GM18861 (cell line): ENCODE measurements around the gene WDFY1.

Source experiments
- ATAC-seq: cut with Tn5 transposase; IDR thresholded peaks from one replicate; pipeline ENCODE4 v1.9.1; 2021; ENCODE audit not compliant: unreplicated experiment

The WDFY1 gene

GRCh38 chr2:223930103-223930976, 14.8 kb downstream of the WDFY1 start:
- ATAC-seq, result no peak

- no peak for ATAC-seq
Observed at GRCh38 chr2:223929571-223930102, 15.5 kb downstream of the WDFY1 start.

DNA sequence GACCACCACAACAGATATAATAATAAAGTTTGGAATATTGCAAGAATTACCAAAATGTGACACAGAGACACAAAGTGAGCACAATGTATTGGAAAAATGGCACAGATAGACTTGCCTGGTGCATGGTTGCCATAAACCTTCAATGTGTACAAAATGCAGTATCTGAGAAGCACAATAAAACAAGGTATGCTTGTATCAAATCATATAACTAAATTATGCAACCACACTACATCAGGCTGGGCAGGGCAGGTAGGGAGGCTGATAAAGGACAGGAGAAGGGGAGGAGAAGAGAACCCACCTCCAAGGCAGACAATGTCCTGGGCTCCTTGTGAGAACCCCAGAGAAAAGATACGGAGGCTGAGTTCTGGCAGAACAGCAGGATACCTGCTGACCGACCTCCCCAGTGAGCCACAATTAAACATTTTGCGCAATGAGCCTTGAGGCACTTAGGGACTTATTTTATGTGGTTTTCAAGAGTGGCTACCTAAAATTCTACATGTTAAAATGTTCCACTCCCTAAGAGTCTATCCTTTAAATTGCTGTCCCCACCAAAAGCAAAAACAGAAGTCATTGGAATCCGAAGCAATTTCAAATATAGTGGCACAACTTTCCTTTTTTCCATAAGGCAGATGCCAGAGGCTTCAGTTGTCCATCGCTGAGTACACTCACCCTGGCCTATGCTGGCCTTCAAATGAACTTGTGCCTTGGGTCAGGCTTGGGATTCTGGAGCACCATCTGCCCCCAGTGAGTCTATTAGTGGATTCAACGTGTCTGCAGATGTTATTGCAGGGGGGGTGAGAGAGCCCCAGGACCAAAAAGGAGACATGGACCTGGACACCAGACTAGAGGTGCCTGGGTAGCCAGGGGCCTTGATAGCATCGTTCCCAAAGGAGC, 16.8 kb downstream of the WDFY1 start:
- no peak for ATAC-seq

DNA sequence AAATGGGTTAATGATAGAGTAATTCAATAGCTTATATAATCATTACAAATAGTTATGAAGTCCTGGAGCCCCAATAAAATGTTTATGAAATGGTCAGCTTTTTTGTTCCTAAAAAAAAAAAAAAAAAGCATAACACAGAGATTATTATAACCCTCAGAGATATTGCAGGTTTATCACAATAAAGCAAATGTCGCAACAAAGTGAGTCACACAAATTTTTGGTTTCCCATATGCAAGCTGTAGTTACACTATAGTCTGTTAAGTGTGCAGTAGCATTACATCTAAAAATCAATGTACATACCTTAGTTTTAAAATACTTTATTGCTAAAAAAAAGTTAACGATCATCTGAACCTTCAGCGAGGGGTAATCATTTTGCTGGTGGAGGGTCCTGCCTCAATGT, 20.0 kb downstream of the WDFY1 start:
- no peak for ATAC-seq

GRCh38 chr2:223923976-223924375, 21.2 kb downstream of the WDFY1 start:
- ATAC-seq, result no peak

- ATAC-seq, result no peak
Observed at GRCh38 chr2:223922308-223922707, 22.8 kb downstream of the WDFY1 start.

- ATAC-seq, result no peak
Observed at GRCh38 chr2:223921204-223921603, 23.9 kb downstream of the WDFY1 start.

DNA sequence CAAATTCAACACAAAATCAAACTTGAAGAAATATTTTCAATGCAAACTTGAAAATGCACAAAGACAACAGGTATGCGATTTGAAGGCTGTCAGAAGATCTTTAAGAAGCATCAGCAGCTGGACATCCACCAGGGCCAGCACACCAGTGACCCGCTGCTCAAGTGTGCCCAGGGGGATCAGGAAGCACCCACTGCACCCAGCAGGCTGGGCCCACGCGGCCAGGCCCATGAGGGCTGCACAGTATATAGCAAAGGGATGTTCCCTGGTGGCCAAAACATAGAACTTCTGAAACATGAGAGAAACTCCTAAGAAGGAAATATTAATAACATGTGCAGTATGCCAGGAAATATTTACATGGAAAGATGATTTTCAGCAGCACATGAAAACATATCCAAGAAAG, 25.0 kb downstream of the WDFY1 start:
- ATAC-seq, result no peak

DNA sequence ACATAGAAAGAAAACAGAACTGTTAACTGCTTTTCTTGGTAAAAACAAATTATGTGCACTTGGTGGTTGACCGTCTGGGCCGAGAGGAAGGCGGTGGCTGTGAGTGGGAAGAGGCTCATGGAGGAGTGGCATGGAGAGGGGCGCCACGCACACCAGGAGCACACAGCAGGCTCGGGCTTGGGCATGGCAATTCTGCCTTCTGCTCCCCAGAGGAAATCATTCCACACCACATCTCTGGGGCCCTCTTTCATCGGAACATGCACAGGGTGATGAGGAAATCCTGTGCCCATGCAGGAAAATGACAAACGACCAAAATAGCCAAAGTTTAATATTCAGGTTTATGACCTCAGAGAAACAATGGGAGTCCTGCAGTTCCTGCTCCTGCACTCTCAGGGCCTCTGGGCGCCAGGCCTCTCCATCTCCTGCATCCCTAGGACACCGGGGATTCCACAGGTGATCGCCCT, 26.4 kb downstream of the WDFY1 start:
- no peak for ATAC-seq

- ATAC-seq, result no peak
Observed at GRCh38 chr2:223916181-223916920, 28.8 kb downstream of the WDFY1 start.

- no peak for ATAC-seq
Observed at GRCh38 chr2:223915071-223915470, 30.1 kb downstream of the WDFY1 start.

GRCh38 chr2:223914324-223914723, 30.8 kb downstream of the WDFY1 start:
- no peak for ATAC-seq

DNA sequence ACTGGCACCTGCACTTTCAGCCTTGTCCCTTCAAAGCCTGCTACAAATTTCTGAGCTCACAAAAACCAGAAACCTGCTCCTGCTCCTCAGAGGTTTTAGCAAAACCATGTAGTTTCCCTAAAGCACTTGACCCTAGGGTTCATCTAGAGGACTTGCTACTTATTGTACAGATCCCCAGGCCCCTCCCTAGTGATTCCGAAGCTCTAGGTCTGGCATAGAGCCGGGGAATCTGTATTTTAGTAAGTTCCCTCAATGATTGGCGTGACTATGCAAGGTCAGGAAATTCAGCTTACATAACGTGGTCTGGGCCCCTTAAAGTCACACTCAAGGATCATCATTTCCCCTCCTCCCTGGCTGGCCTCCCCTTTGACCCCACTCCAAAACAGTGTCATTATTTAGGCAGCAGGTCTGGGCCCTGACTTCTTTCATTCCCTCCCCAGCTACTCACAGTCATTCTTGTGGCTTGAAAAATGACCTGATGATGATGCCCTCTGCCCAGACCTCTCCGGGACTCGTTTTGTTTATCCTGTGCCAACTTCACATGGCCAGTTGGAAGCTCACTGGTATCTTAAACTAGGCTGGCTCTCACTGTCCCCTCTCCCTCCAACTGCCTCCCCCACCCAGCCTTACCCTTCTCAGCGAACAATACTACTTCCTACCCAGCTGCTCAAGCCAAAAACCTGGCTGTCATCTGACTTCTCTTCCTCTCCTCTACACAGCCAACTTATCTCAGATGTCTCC, 36.0 kb downstream of the WDFY1 start:
- no peak for ATAC-seq

DNA sequence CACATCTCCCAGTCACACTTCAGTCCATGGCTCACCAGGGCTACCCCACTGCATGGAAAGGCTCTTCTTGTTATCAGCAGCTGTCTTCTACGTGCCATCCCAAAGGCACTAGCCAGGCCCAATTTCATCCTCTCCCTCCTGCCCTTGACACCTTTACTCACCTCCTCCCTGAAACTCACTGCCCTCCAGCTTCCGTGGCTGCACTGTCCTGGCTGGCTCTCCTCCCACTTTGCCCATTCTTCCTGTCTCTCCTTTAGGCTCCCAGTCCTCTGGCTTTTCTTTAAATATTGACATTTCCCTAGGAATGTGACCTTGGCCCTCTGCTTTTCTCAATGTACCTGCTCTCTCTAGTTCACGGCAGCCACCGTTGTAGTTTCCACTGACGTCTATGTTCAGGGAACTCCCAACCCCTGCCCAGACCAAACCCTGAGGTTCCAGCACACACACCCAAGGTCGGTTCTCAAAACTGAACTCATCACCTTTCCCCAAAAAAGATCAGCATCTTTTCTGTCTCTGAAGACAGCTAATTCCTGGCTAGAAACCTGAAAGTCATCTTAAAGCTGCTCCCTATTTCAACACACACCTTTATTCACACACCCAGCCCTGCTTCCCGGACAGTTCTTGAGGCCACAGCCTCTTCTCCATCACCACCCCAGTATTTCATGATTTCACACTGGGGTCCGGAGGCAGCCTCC, 36.7 kb downstream of the WDFY1 start:
- ATAC-seq, result no peak

DNA sequence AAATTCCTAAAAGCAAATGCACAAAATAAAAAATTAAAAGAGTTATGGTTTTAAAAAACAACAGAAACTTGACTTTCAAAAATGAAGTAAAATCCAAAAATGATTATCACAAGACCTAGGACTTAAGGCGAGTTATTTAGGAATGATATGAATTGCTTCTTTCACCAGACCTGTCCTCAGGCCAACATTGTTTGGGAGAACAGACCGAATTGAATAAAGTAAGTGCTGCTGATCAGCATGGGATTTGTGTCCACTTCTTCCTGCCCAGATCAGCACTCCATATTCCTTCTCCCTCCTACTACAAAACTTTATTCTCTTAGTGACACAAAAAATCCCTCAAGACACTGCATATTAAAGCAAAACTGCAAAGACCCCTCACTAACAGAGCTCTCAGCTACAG, 39.1 kb downstream of the WDFY1 start:
- no peak for ATAC-seq

- peak; percentile 56 for ATAC-seq
Observed at GRCh38 chr2:223901854-223902253, 43.3 kb downstream of the WDFY1 start.

GRCh38 chr2:223901311-223901710, 43.8 kb downstream of the WDFY1 start:
- no peak for ATAC-seq

- no peak for ATAC-seq
Observed at GRCh38 chr2:223900531-223900930, 44.6 kb downstream of the WDFY1 start.

DNA sequence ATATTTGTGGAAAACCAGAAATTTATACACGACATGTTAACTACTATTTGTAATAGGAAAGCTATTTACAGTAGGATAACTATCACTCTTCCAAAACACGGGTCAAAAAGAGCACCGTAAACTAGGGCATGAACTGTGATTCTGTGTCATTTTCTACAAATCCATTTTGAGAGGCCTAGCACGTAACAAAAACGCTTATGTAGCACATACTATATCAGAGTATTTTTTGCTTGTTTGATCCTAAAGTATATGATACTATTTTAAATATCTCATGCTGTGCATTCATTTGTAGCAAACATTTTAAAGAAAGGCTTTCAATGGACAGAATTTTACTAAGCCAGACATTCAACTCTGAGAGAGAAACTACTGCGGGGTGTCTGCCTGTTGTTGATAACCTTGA, 45.1 kb downstream of the WDFY1 start:
- ATAC-seq, result no peak
